HG03342 (cell line): ENCODE data around the gene CNTN4.

Experiments used
- ATAC-seq: cut with Tn5 transposase; IDR thresholded peaks from one replicate; pipeline ENCODE4 v1.9.1; 2021; ENCODE audit warnings: mild to moderate bottlenecking, moderate library complexity; ENCODE audit not compliant: unreplicated experiment

CNTN4 gene

GRCh38 chr3:2657971-2658370 lies 559.3 kb downstream of the CNTN4 start:
- ATAC-seq: no peak

DNA sequence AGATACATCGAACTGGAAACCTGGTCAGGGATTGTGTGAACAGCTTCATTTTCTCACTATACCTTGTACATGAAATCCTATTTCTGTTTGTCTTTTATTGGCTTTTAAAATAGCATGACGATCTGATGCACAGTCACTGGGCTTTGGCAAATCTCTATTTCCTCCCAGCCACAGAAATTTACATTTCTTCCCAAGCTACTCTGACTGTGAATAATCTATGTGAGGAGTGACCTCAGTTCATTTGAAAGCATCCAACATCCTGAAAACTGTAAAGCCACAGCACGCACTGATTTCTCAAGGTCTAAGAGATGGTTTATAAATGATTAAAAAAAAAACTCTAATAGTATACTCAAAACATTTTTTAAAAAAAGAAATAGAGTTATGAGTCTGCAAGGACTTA lies 561.2 kb downstream of the CNTN4 start:
- no peak for ATAC-seq

- ATAC-seq: no peak
Measured at GRCh38 chr3:2661078-2661477, 562.4 kb downstream of the CNTN4 start.

GRCh38 chr3:2677501-2677900 lies 578.8 kb downstream of the CNTN4 start:
- no peak for ATAC-seq

DNA sequence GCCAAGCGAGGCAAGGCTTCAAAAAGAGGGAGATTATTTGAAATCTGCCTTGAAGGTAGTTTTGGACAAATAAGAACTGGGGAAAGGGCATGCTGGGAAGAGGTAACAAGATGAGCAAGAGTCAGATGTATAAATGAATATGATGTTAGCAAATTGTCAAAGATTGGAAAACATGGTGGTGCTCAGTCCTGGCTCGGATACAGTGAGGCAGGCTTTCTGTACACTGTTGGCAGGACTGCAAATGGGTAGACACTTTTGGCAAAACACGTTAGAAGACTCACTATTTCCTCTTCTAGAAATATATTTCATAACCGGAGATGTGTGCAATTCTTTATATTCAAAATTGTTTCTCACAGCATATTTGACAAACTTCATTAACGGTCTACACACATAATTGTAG lies 581.6 kb downstream of the CNTN4 start:
- no peak for ATAC-seq

GRCh38 chr3:2684046-2684445 lies 585.4 kb downstream of the CNTN4 start:
- ATAC-seq: no peak

DNA sequence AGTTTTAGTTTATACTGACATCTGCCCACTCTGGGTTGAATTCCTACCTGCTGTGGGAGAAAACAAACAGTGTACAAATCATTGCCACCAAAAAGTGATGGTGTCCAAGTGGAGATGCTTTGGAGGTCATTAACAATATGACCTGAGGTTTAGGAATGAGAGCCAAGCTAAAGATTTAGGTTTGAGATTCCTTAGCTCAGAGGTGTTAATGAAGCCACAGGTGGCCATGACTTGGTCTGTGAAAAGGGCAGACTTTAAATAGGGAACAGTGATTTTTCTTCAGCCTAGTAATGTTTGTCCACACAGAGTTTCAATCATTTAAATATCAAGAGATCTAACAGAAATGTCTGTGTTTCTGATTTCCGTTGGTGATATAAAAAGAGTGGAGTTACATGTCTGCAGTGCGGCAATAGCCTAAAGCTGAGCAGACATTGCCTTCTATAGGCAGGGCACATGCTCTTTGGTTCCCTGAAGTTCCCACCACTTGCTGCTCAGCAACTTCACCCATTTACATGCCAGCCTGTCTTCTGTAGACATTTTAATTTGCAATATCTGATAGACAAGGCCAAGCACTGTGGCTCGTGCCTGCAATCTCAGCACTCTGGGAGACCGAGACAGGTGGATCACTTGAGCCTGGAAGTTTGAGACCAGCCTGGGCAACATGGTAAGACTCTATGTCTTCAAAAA lies 588.3 kb downstream of the CNTN4 start:
- ATAC-seq: no peak

DNA sequence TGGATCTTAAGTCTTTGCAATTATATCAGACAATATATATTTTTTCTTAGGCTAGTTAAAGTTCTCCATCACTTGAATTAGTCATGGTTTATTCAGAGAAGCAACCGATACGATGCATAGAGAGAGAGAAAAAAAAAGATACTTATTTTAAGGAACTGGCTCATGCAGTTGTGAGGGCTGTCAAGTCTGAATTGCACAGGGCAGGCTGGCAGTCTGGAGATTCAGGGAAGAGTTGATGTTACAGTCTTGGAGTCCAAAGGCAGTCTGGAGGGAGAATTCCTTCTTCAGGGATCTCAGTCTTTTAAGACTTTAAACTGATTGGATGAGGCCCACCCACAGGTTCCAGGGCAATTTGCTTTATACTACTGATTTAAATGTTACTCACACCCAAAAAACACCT lies 598.9 kb downstream of the CNTN4 start:
- ATAC-seq: no peak

- ATAC-seq: no peak
Measured at GRCh38 chr3:2701471-2701870, 602.8 kb downstream of the CNTN4 start.

DNA sequence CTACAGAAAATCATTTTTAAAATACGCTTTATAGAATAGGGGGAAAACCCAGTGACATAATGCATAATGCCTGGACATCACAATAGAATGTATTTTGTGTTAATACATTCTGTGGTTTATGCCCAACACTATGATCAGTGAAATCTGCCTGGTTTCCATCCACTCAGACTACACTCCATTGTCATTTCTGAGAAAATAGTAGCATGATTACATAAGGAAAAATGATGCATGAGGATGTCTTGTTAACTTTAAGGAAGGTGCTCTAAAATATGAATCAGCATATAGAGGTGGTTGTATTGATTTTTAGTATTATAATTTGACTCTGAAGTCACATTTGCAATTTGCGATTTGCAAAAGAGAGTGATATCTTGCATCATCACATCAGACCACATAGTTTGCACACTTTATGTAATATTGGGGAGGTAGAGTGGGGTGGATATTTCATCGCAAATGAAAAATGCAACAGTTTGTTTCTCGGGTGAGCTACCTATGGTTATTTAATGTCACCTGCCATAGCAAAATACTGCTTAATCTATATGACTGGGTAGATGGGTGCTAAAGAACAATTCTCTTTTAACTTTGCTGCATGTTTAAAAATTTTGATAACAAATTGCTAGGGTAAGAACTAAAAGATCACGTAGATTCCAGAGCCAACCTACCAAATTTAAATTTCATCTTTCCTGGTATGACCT lies 607.6 kb downstream of the CNTN4 start:
- ATAC-seq: no peak

DNA sequence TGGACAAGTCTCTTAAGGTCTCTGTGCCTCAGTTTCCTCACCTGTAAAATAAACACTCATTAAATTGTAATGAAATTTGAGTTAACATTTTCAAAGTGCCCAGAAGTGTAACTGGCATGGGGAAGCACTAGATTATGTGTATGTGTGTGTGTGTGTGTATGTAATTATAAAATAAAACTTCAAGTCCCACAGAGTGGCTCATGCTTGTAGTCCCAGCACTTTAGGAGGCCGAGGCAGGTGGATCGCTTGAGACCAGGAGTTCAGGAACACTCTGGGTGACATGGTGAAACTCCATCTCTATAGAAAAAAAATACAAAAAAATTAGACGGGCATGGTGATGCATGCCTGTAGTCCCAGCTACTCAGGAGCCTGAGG lies 608.2 kb downstream of the CNTN4 start:
- ATAC-seq: no peak

- ATAC-seq: no peak
Measured at GRCh38 chr3:2711081-2711480, 612.4 kb downstream of the CNTN4 start.

DNA sequence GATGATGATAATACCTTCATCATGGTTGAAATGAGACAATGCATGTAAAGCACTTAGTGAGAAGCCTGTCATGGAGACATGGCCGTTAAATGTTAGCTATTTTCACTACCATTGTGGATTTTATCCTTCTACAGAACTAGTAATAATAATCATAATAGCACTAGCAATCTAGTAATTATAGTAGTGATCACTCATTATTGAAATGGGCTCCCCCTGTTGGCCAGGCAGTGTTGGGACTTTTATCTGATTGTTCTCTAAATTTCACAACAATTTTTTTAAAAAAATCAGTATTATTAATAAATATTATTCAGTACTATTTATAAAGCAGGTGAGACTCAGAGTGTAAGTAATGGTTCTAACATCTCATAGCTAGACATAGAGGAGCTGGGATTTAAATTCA lies 615.3 kb downstream of the CNTN4 start:
- no peak for ATAC-seq

DNA sequence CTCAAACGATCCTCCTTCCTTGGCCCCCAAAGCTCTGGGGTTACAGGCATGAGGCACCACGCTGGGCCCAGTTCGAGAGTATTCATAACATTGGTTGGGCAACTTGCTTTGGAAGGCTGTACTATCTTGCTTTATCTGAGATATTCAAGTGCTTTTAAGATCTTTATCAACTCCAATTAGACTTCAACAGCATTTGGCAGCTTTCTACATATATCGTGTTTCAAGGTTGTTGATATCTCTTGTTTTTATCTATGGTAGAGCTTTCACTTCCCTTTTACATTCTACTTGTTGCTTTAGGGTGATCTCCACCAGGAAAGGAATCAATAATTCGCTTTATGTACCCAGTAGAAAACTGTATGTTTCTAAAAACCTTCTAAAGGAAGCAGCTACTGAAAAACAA lies 616.2 kb downstream of the CNTN4 start:
- no peak for ATAC-seq

- ATAC-seq: no peak
Measured at GRCh38 chr3:2727101-2727500, 628.4 kb downstream of the CNTN4 start.

GRCh38 chr3:2727610-2728318 lies 629.1 kb downstream of the CNTN4 start:
- no peak for ATAC-seq

- no peak for ATAC-seq
Measured at GRCh38 chr3:2731843-2732242, 633.2 kb downstream of the CNTN4 start.

- ATAC-seq: no peak
Measured at GRCh38 chr3:2735392-2735894, 636.8 kb downstream of the CNTN4 start.

- no peak for ATAC-seq
Measured at GRCh38 chr3:2741516-2741915, 642.9 kb downstream of the CNTN4 start.

- ATAC-seq: peak; percentile 85
Measured at GRCh38 chr3:2765002-2765579, 666.4 kb downstream of the CNTN4 start.

- peak; percentile 9 for ATAC-seq
Measured at GRCh38 chr3:2770451-2770850, 671.8 kb downstream of the CNTN4 start.

DNA sequence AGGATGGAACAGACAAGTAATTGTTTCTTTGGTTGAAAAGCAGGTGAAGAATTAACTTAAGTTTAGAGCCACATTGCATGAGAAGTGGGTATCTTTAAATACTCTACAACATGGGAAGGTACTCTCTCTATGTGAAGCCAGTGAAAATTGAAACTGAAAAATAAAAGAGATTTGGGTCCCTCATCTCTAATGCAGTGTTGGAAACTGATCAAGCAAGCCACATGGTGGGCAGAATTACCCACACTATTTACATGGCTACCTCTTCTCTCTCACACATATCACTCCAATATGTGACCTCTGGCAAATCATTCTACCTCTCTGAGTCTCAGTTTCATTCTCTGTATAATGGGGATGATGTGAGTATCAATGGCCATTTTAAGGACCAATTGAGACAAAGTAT lies 672.5 kb downstream of the CNTN4 start:
- peak; percentile 62 for ATAC-seq
